NT2/D1 (cell line): ENCODE measurements around the gene WDR70.

Experiments
- DNase-seq: peaks from one replicate; pipeline ENCODE4 v3.0.0-alpha.2; 2011; ENCODE audit warnings: low read depth, low spot score
- H3K27me3 ChIP-seq: 2 replicates; pipeline ENCODE4 v1.6.0; 2011; ENCODE audit warnings: mild to moderate bottlenecking; ENCODE audit not compliant: insufficient read length, insufficient read depth
- H3K36me3 ChIP-seq: 2 replicates; pipeline ENCODE4 v1.6.1; 2011; ENCODE audit warnings: mild to moderate bottlenecking, low read length, mixed read lengths; ENCODE audit not compliant: insufficient read depth, insufficient read length
- H3K4me1 ChIP-seq: 2 replicates; pipeline ENCODE4 v1.5.1; 2011; ENCODE audit not compliant: insufficient read depth, insufficient read length
- H3K4me3 ChIP-seq: 2 replicates; pipeline ENCODE4 v1.5.1; 2011; ENCODE audit warnings: low read depth; ENCODE audit not compliant: insufficient read length
- H3K9ac ChIP-seq: 2 replicates; pipeline ENCODE4 v1.6.0; 2011; ENCODE audit warnings: low read depth; ENCODE audit not compliant: insufficient read length
- H3K9me3 ChIP-seq: 2 replicates; pipeline ENCODE4 v1.5.1; 2011; ENCODE audit warnings: mild to moderate bottlenecking, low read length; ENCODE audit not compliant: insufficient read depth
- SUZ12 ChIP-seq: IDR thresholded peaks from 2 replicates; pipeline ENCODE4 v1.6.1; 2011; ENCODE audit not compliant: insufficient read length, insufficient read depth; ENCODE audit errors: extremely low read depth
- YY1 ChIP-seq: IDR thresholded peaks from 2 replicates; pipeline ENCODE4 v1.6.1; 2011; ENCODE audit not compliant: insufficient read length, insufficient read depth
- ZNF274 ChIP-seq: IDR thresholded peaks from 2 replicates; pipeline ENCODE4 v1.6.1; 2011; ENCODE audit warnings: mild to moderate bottlenecking, low read depth, low read length

WDR70 gene

GRCh38 chr5:37767251-37767650 is 388.1 kb downstream of the WDR70 start:
- H3K36me3 ChIP-seq: no peaks in the 10 kb centered on the region
- no peaks in the 10 kb centered on the region for H3K4me1 ChIP-seq
- H3K9ac ChIP-seq: no peak overlapping the region
- no peaks in the 10 kb centered on the region for H3K9me3 ChIP-seq
- H3K4me3 ChIP-seq: no peak overlapping the region
- DNase-seq: no peak
- TF ChIP-seq SUZ12 (no peak), YY1 (no peak), ZNF274 (no peak)
- H3K27me3 ChIP-seq: no peaks in the 10 kb centered on the region

DNA sequence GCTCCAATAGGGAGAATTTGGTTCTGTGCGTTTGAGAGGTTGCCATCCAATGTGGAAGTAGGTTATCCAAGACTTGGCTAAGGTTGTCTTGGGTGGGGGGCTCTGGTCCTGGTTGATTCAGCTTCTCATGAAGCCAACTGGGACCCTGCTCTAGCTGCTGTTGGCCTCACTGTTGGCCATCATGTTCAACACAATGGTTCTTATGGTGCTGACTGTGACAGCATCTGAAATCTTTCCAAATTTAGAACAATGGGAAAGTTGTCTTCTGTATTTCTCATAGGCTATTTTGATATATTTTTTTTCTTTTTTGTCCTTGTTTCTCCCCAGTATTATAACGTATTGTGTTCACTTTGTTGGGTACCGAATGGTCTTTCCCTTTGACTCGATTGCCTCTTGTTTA is 388.8 kb downstream of the WDR70 start:
- DNase-seq: no peak
- H3K27me3 ChIP-seq: no peaks in the 10 kb centered on the region
- H3K4me1 ChIP-seq: no peaks in the 10 kb centered on the region
- TF ChIP-seq YY1 (no peak), SUZ12 (no peak), ZNF274 (no peak)
- no peak overlapping the region for H3K4me3 ChIP-seq
- no peaks in the 10 kb centered on the region for H3K9me3 ChIP-seq
- H3K9ac ChIP-seq: no peak overlapping the region
- H3K36me3 ChIP-seq: no peaks in the 10 kb centered on the region

DNA sequence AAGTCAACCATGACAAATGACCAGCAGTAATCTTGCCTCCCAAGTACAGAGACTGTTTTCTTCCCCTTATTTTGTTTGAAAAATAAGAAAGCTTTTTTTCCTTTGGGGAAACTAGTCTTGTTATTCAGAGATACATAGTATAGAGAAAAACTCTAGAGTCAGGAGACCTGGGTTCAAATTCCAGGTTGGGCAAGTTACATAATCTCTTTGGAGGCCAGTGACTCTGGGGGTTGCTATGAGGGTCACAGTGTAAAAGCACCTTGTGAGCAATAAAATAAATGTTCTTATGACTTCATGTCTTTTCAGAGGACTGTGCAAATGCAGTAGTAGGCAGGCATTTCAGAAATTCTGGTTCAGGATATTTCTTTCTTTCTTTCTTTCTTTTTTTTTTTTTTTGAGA is 389.3 kb downstream of the WDR70 start:
- Histone ChIP-seq H3K9ac (no peak overlapping the region), H3K4me3 (no peak overlapping the region), H3K27me3 (no peaks in the 10 kb centered on the region), H3K36me3 (no peaks in the 10 kb centered on the region), H3K4me1 (no peaks in the 10 kb centered on the region), H3K9me3 (peaks cover 3% of the 10 kb centered on the region; the same call in 1 of the 2 replicates)
- DNase-seq: no peak
- TF ChIP-seq ZNF274: no peak
- TF ChIP-seq SUZ12: no peak
- no peak for TF ChIP-seq YY1

- Histone ChIP-seq H3K9me3 (peaks cover 9% of the 10 kb centered on the region), H3K4me1 (no peaks in the 10 kb centered on the region), H3K4me3 (no peak overlapping the region), H3K9ac (no peak overlapping the region), H3K27me3 (no peaks in the 10 kb centered on the region), H3K36me3 (no peaks in the 10 kb centered on the region)
- no peak for DNase-seq
- TF ChIP-seq ZNF274 (no peak), SUZ12 (no peak)
Observed at GRCh38 chr5:37769108-37769507, 390.0 kb downstream of the WDR70 start.

DNA sequence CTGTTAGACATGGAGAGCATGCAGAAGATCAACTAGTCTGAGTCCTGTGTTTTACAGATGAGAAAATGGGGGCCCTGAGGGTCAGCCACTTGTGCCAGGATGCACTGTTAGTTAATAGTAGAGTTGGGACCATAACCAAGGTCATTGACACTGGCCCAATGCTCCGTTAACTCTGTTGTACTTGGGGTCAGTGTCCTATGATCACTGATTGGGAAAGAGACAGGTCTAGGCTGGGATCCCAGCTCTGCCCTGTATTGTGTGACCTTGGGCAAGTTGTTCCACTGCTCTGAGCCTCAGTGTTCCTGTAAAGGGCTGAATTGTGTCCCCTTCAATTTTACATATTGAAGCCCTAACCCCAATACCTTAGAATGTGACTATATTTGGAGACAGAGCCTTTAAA is 390.7 kb downstream of the WDR70 start:
- no peaks in the 10 kb centered on the region for H3K4me1 ChIP-seq
- peaks cover 17% of the 10 kb centered on the region for H3K9me3 ChIP-seq
- DNase-seq: no peak
- H3K36me3 ChIP-seq: no peaks in the 10 kb centered on the region
- H3K27me3 ChIP-seq: no peaks in the 10 kb centered on the region
- no peak overlapping the region for H3K4me3 ChIP-seq
- H3K9ac ChIP-seq: no peak overlapping the region
- TF ChIP-seq YY1 (no peak), ZNF274 (no peak), SUZ12 (no peak)

GRCh38 chr5:37770786-37771185 is 391.7 kb downstream of the WDR70 start:
- DNase-seq: no peak
- H3K9me3 ChIP-seq: peaks cover 22% of the 10 kb centered on the region
- TF ChIP-seq ZNF274 (no peak), SUZ12 (no peak), YY1 (no peak)
- H3K27me3 ChIP-seq: no peaks in the 10 kb centered on the region
- H3K4me1 ChIP-seq: no peaks in the 10 kb centered on the region
- H3K4me3 ChIP-seq: no peak overlapping the region
- H3K36me3 ChIP-seq: no peaks in the 10 kb centered on the region
- H3K9ac ChIP-seq: no peak overlapping the region

GRCh38 chr5:37771203-37771611 is 392.1 kb downstream of the WDR70 start:
- no peak for TF ChIP-seq SUZ12
- no peak for TF ChIP-seq YY1
- no peak for TF ChIP-seq ZNF274
- no peak overlapping the region for H3K9ac ChIP-seq

DNA sequence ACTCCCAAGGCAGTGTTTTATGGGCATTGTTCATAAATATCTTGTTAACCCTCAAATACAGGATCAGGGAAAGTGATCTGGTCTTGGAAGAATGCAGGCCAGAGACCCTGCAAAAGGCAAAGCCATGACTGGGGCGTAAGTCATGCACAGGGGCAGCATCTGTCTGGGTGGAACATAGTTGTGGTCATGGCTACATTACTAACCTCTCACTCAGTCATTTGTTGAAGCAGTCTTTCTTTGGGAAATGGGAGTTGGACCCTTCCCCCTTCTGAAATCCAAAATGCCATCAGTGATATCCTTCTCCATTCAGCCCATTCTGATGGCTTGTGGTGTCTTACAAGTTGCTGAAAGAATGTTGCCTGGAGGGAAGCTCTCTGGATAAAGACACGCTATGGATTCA is 392.6 kb downstream of the WDR70 start:
- Histone ChIP-seq H3K27me3 (no peaks in the 10 kb centered on the region), H3K4me3 (no peak overlapping the region), H3K9me3 (peaks cover 22% of the 10 kb centered on the region), H3K9ac (no peak overlapping the region), H3K4me1 (no peaks in the 10 kb centered on the region), H3K36me3 (no peaks in the 10 kb centered on the region)
- TF ChIP-seq SUZ12 (no peak), ZNF274 (no peak)
- DNase-seq: no peak

More at GRCh38 chr5:37771203-37771611, 392.1 kb downstream of the WDR70 start:
- peaks cover 22% of the 10 kb centered on the region for H3K9me3 ChIP-seq
- H3K36me3 ChIP-seq: no peaks in the 10 kb centered on the region
- DNase-seq: no peak
- H3K4me3 ChIP-seq: no peak overlapping the region
- H3K4me1 ChIP-seq: no peaks in the 10 kb centered on the region
- no peaks in the 10 kb centered on the region for H3K27me3 ChIP-seq
